KMS-11 (cell line): ENCODE data around the gene IST1.

Experiments used
- H2AFZ ChIP-seq: fragments of 200-600 bp; sonication (generic); 2 replicates; pipeline ENCODE4 v1.6.1; 2016; ENCODE audit warnings: antibody characterized with exemption, mixed run types, low read depth
- H3K27ac ChIP-seq: fragments of 200-600 bp; sonication (generic); 2 replicates; pipeline ENCODE4 v1.6.1; 2016; ENCODE audit warnings: mild to moderate bottlenecking, mixed run types
- H3K27me3 ChIP-seq: fragments of 200-600 bp; sonication (generic); 2 replicates; pipeline ENCODE4 v1.6.1; 2017; ENCODE audit warnings: mild to moderate bottlenecking, low read depth, mixed run types, moderate library complexity; ENCODE audit not compliant: insufficient read depth
- H3K36me3 ChIP-seq: fragments of 200-600 bp; sonication (generic); 2 replicates; pipeline ENCODE4 v1.6.1; 2017; ENCODE audit warnings: mild to moderate bottlenecking, mixed run types; ENCODE audit not compliant: insufficient read depth
- H3K4me1 ChIP-seq: fragments of 200-600 bp; sonication (generic); 2 replicates; pipeline ENCODE4 v1.6.1; 2016; ENCODE audit warnings: mild to moderate bottlenecking, low read depth, mixed run types; ENCODE audit not compliant: poor library complexity, severe bottlenecking
- H3K4me2 ChIP-seq: fragments of 200-600 bp; sonication (generic); 2 replicates; pipeline ENCODE4 v1.7.0; 2016; ENCODE audit warnings: mild to moderate bottlenecking, mixed run types
- H3K4me3 ChIP-seq: fragments of 200-600 bp; sonication (generic); IDR thresholded peaks from 2 replicates; pipeline ENCODE4 v1.6.1; 2017; ENCODE audit warnings: low read depth, low read length, mixed read lengths; ENCODE audit not compliant: insufficient read depth
- H3K79me2 ChIP-seq: fragments of 200-600 bp; sonication (generic); 2 replicates; pipeline ENCODE4 v1.6.1; 2016; ENCODE audit warnings: low read depth, mixed run types; ENCODE audit not compliant: insufficient read depth
- H3K9ac ChIP-seq: fragments of 200-600 bp; sonication (generic); 2 replicates; pipeline ENCODE4 v1.6.1; 2016; ENCODE audit warnings: mild to moderate bottlenecking, mixed run types
- H4K20me1 ChIP-seq: fragments of 200-600 bp; sonication (generic); 2 replicates; pipeline ENCODE4 v1.6.1; 2016; ENCODE audit warnings: mild to moderate bottlenecking, mixed run types; ENCODE audit not compliant: insufficient read depth
- CTCF ChIP-seq: fragments of 200-600 bp; sonication (generic); conservative IDR thresholded peaks from 2 replicates; pipeline ENCODE4 v1.6.1; 2017; ENCODE audit warnings: low read depth, mild to moderate bottlenecking, antibody characterized with exemption, low read length, moderate library complexity, mixed read lengths

IST1 gene

GRCh38 chr16:71973001-71973400 lies 77.7 kb downstream of the IST1 start:
- no peak overlapping the region for H3K4me3 ChIP-seq
- no peak for TF ChIP-seq CTCF
- no peak overlapping the region for H2AFZ ChIP-seq
- no peak overlapping the region for H3K9ac ChIP-seq
- H3K4me2 ChIP-seq, result no peak overlapping the region
- H4K20me1 ChIP-seq, result no peaks in the 10 kb centered on the region
- H3K36me3 ChIP-seq, result no peaks in the 10 kb centered on the region
- no peaks in the 10 kb centered on the region for H3K27me3 ChIP-seq
- H3K79me2 ChIP-seq, result no peaks in the 10 kb centered on the region
- no peaks in the 10 kb centered on the region for H3K4me1 ChIP-seq
- H3K27ac ChIP-seq, result no peak overlapping the region

DNA sequence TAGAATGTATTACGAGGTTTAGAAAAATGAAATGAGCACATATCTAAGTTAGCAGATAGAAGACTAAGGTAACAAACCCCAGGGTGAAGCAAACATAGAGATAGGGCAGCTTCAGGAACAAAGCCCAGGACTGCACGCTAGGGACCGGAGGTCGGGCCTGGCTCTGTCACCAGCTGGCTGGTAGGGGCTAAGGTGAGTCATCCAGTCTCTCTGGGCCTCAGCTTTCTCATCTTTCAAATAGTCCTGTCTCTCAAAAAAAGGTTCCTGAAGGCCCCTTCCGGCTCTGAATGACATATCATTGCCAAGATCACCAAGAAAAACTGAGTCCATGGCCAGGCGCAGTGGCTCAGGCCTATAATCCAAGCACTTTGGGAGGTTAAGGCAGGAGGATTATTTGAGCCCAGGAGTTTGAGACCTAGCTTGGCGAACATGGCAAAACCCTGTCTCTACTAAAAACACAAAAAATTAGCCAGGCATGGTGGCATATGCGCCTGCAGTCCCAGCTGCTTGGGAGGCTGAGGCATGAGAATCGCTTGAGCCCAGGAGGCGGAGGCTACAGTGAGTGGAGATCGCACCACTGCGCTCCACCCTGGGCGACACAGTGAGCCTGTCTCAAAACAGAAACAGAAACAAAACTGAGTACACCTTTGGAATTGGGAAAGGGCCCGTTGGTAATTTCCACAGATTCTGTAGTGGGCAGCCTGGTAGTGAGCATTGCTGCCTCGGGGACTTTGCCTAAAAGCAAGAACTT lies 78.9 kb downstream of the IST1 start:
- no peak overlapping the region for H3K4me2 ChIP-seq
- no peaks in the 10 kb centered on the region for H3K36me3 ChIP-seq
- H3K27me3 ChIP-seq, result no peaks in the 10 kb centered on the region
- no peak for TF ChIP-seq CTCF
- H3K4me3 ChIP-seq, result no peak overlapping the region
- H4K20me1 ChIP-seq, result no peaks in the 10 kb centered on the region
- H2AFZ ChIP-seq, result no peak overlapping the region
- no peak overlapping the region for H3K9ac ChIP-seq
- H3K79me2 ChIP-seq, result no peaks in the 10 kb centered on the region
- no peaks in the 10 kb centered on the region for H3K4me1 ChIP-seq
- no peak overlapping the region for H3K27ac ChIP-seq
